SK-N-SH (cell line): ENCODE measurements around the gene CUL3. TPM values are rescaled to one million over a fixed set of nuclear protein-coding genes. Genes with fewer than 3 reads are reported as not detected.

Experiments used
- CTCF ChIA-PET: fragments of 300-600, 350-600 bp; formaldehyde crosslinking; extraction: SDS; loops from one replicate; lab custom pipeline; 2021; lab: Yijun Ruan, JAX
- POLR2A ChIA-PET: fragments of 350-600 bp; sonication (Branson Sonifier 250); formaldehyde crosslinking; extraction: SDS; loops from one replicate; lab custom pipeline; 2020; ENCODE audit warnings: antibody characterized with exemption, inconsistent platforms; lab: Yijun Ruan, JAX
- DNase-seq: peaks from one replicate; pipeline ENCODE4 v3.0.0; 2012
- H2AFZ ChIP-seq: fragments of 200-600 bp; sonication (generic); 2 replicates; pipeline ENCODE4 v1.8.1; 2016; ENCODE audit warnings: antibody characterized with exemption, mild to moderate bottlenecking, low read depth
- H3F3A ChIP-seq: fragments of 200-600 bp; sonication (generic); replicated peaks from 2 replicates; pipeline ENCODE3; 2016; ENCODE audit warnings: antibody characterized with exemption, mild to moderate bottlenecking; ENCODE audit not compliant: insufficient read depth
- H3K27ac ChIP-seq, 2 experiments: fragments of 200-500 bp in 1 of 2; fragments of 200-600 bp in 1 of 2; sonication (Bioruptor generic) in 1 of 2; sonication (generic), shearing (Covaris generic) in 1 of 2; 2 replicates each; pipeline versions ENCODE4 v1.5.1 to v1.6.1; 2014 to 2016; ENCODE audit warnings: low read depth in 2 of 2, inconsistent platforms in 1 of 2, low read length in 1 of 2, mild to moderate bottlenecking in 1 of 2, mixed read lengths in 1 of 2
- H3K27me3 ChIP-seq: fragments of 200-600 bp; sonication (generic), shearing (Covaris generic); 2 replicates; pipeline ENCODE4 v1.6.1; 2016; ENCODE audit warnings: mixed run types; ENCODE audit not compliant: insufficient read depth
- H3K36me3 ChIP-seq, 2 experiments: fragments of 200-500 bp in 1 of 2; fragments of 200-600 bp in 1 of 2; sonication (Bioruptor generic) in 1 of 2; sonication (generic) in 1 of 2; replicated peaks in 1 of 2; 2 replicates each; pipeline versions ENCODE3 to v1.5.1; 2014 to 2016; ENCODE audit warnings: low read length in 1 of 2, mild to moderate bottlenecking in 1 of 2; ENCODE audit not compliant: insufficient read depth in 2 of 2, control insufficient read depth in 1 of 2
- H3K4me1 ChIP-seq, 2 experiments: fragments of 200-500 bp in 1 of 2; fragments of 200-600 bp in 1 of 2; sonication (Bioruptor generic) in 1 of 2; sonication (generic), shearing (Covaris generic) in 1 of 2; 2 replicates each; pipeline versions ENCODE4 v1.5.1 to v1.6.1; 2014 to 2016; ENCODE audit warnings: low read depth in 1 of 2, low read length in 1 of 2, mixed run types in 1 of 2; ENCODE audit not compliant: insufficient read depth in 2 of 2, control insufficient read depth in 1 of 2
- H3K4me2 ChIP-seq: fragments of 200-600 bp; sonication (generic), shearing (Covaris generic); 2 replicates; pipeline ENCODE4 v1.6.1; 2017; ENCODE audit warnings: mixed run types
- H3K4me3 ChIP-seq, 2 experiments: fragments of 200-500 bp in 1 of 2; fragments of 200-600 bp in 1 of 2; sonication (Bioruptor generic) in 1 of 2; sonication (generic), shearing (Covaris generic) in 1 of 2; 2 replicates each; pipeline versions ENCODE4 v1.5.1 to v1.8.1; 2014 to 2016; ENCODE audit warnings: low read depth in 2 of 2, inconsistent platforms in 1 of 2, low read length in 1 of 2, mild to moderate bottlenecking in 1 of 2, mixed read lengths in 1 of 2, moderate library complexity in 1 of 2
- H3K79me2 ChIP-seq: fragments of 200-600 bp; sonication (generic); 2 replicates; pipeline ENCODE4 v1.8.1; 2017; ENCODE audit warnings: mild to moderate bottlenecking; ENCODE audit not compliant: insufficient read depth
- H3K9ac ChIP-seq: fragments of 200-600 bp; sonication (generic); 2 replicates; pipeline ENCODE4 v1.6.1; 2017; ENCODE audit warnings: mixed run types
- H3K9me2 ChIP-seq: fragments of 200-600 bp; sonication (generic); 2 replicates; pipeline ENCODE4 v1.6.1; 2017; ENCODE audit warnings: mixed run types
- H3K9me3 ChIP-seq: fragments of 200-600 bp; sonication (generic); 2 replicates; pipeline ENCODE4 v1.6.1; 2017; ENCODE audit warnings: mixed run types, mild to moderate bottlenecking, moderate library complexity
- H4K20me1 ChIP-seq: fragments of 200-600 bp; sonication (generic); 2 replicates; pipeline ENCODE4 v1.6.1; 2017; ENCODE audit warnings: mild to moderate bottlenecking, mixed run types; ENCODE audit not compliant: insufficient read depth
- CHD2 ChIP-seq: fragments of 150-350 bp; IDR thresholded peaks from 2 replicates; pipeline ENCODE4 v1.6.1; 2018; ENCODE audit warnings: low read length; ENCODE audit not compliant: partially characterized antibody
- EP300 ChIP-seq, 2 experiments: IDR thresholded peaks; 2 replicates each; pipeline versions ENCODE4 v1.4.0 to v1.6.1; 2012; ENCODE audit warnings: borderline replicate concordance in 1 of 2, low read depth in 1 of 2, low read length in 1 of 2
- EZH2phosphoT487 ChIP-seq: fragments of 200-600 bp; sonication (generic); IDR thresholded peaks from 2 replicates; pipeline ENCODE4 v1.6.1; 2017; ENCODE audit warnings: low read depth, mixed run types, mild to moderate bottlenecking, antibody characterized with exemption, moderate library complexity, borderline replicate concordance
- FOSL2 ChIP-seq: IDR thresholded peaks from 2 replicates; pipeline ENCODE4 v1.4.0; 2012; ENCODE audit warnings: low read depth, mild to moderate bottlenecking, moderate library complexity, borderline replicate concordance
- FOXJ3 ChIP-seq: sonication (generic); formaldehyde crosslinking; IDR thresholded peaks from 2 replicates; pipeline ENCODE4 v1.5.1; 2020; ENCODE audit warnings: mild to moderate bottlenecking, missing genetic modification reagents
- MAX ChIP-seq: IDR thresholded peaks from 2 replicates; pipeline ENCODE4 v1.4.0; 2012; ENCODE audit warnings: low read depth
- MEF2A ChIP-seq: IDR thresholded peaks from 2 replicates; pipeline ENCODE4 v1.4.0; 2012; ENCODE audit warnings: low read depth, borderline replicate concordance
- MXI1 ChIP-seq: IDR thresholded peaks from 2 replicates; pipeline ENCODE4 v1.6.1; 2012; ENCODE audit warnings: mild to moderate bottlenecking, low read depth, low read length, improper control_type of control experiment
- NFIC ChIP-seq: IDR thresholded peaks from 2 replicates; pipeline ENCODE4 v1.4.0; 2012; ENCODE audit warnings: borderline replicate concordance
- POLR2AphosphoS5 ChIP-seq: IDR thresholded peaks from 2 replicates; pipeline ENCODE4 v1.6.1; 2012; ENCODE audit warnings: low read depth, low read length
- RCOR1 ChIP-seq: fragments of 150-350 bp; IDR thresholded peaks from 2 replicates; pipeline ENCODE4 v1.6.1; 2017; ENCODE audit warnings: antibody characterized with exemption, low read length
- RFX5 ChIP-seq: IDR thresholded peaks from 2 replicates; pipeline ENCODE4 v1.6.1; 2012; ENCODE audit warnings: mild to moderate bottlenecking, improper control_type of control experiment, low read length
- RXRA ChIP-seq: IDR thresholded peaks from 2 replicates; pipeline ENCODE4 v1.4.0; 2012; ENCODE audit warnings: low read depth, mild to moderate bottlenecking, borderline replicate concordance
- SIN3A ChIP-seq: IDR thresholded peaks from 2 replicates; pipeline ENCODE4 v1.6.1; 2012; ENCODE audit warnings: low read depth, mild to moderate bottlenecking, low read length, moderate library complexity, borderline replicate concordance
- SMC3 ChIP-seq: IDR thresholded peaks from 2 replicates; pipeline ENCODE4 v1.6.1; 2012; ENCODE audit warnings: low read depth, low read length, improper control_type of control experiment
- TAF1 ChIP-seq: IDR thresholded peaks from 2 replicates; pipeline ENCODE4 v1.6.1; 2012; ENCODE audit warnings: low read depth, mild to moderate bottlenecking, low read length, moderate library complexity, borderline replicate concordance
- TCF12 ChIP-seq: IDR thresholded peaks from 2 replicates; pipeline ENCODE4 v1.4.0; 2012
- TEAD4 ChIP-seq: IDR thresholded peaks from 2 replicates; pipeline ENCODE4 v1.4.0; 2012; ENCODE audit warnings: mild to moderate bottlenecking, borderline replicate concordance; ENCODE audit not compliant: insufficient read depth
- YY1 ChIP-seq: IDR thresholded peaks from 2 replicates; pipeline ENCODE4 v1.4.0; 2012; ENCODE audit warnings: low read depth, mild to moderate bottlenecking
- WGBS: methylation state at CpG from one replicate; pipeline ENCODE4 v1.1.6; 2017; ENCODE audit warnings: low lambda C conversion rate; 5-methylcytosine and 5-hydroxymethylcytosine counted together
- polyA plus RNA-seq, 3 experiments: library from polyadenylated mRNA; depleted of rRNA; stranded (reverse); fragments of >200 nt; gene quantifications; 2 replicates each; pipeline ENCODE4 v1.2.3, GENCODE V29; 2012
- TF ChIP-seq, protein P1 (sequence below): IDR thresholded peaks from 2 replicates; pipeline ENCODE4; 2012
- TF ChIP-seq, protein P2 (sequence below): IDR thresholded peaks from 2 replicates; pipeline ENCODE4 v1.6.1; 2012; ENCODE audit warnings: mild to moderate bottlenecking, low read depth, low read length, moderate library complexity
- TF ChIP-seq, protein P3 (sequence below): IDR thresholded peaks from 2 replicates; pipeline ENCODE4 v1.4.0; 2012; ENCODE audit warnings: low read depth, borderline replicate concordance

The CUL3 gene
- polyA plus RNA-seq, 1 of the 3 experiments (the other 2 are of a cell fraction): 17.3 TPM

GRCh38 chr2:224552771-224553170, 32.4 kb downstream of the CUL3 start:
- TF ChIP-seq MAX (no peak), MEF2A (no peak), RCOR1 (no peak), YY1 (no peak), POLR2AphosphoS5 (no peak), FOXJ3 (CRISPR knock-in tag) (no peak), TAF1 (no peak), SMC3 (no peak), NFIC (no peak), CHD2 (no peak), FOSL2 (no peak), RXRA (no peak)
- TF ChIP-seq, protein P1, sequence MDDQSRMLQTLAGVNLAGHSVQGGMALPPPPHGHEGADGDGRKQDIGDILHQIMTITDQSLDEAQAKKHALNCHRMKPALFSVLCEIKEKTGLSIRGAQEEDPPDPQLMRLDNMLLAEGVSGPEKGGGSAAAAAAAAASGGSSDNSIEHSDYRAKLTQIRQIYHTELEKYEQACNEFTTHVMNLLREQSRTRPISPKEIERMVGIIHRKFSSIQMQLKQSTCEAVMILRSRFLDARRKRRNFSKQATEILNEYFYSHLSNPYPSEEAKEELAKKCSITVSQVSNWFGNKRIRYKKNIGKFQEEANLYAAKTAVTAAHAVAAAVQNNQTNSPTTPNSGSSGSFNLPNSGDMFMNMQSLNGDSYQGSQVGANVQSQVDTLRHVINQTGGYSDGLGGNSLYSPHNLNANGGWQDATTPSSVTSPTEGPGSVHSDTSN: no peak
- Histone ChIP-seq H4K20me1 (peaks cover 51% of the 10 kb centered on the region), H3K4me1 (peaks cover 0 to 10% of the 10 kb centered on the region in 2 experiments; a peak in 3 of 4 replicates), H3K27me3 (no peaks in the 10 kb centered on the region), H3K9ac (no peak overlapping the region), H3K9me2 (no peaks in the 10 kb centered on the region), H2AFZ (no peak overlapping the region), H3K36me3 (peaks cover 26 to 37% of the 10 kb centered on the region in 2 experiments), H3K27ac (no peak overlapping the region), H3K4me2 (no peak overlapping the region), H3F3A (peaks cover 14% of the 10 kb centered on the region), H3K9me3 (no peaks in the 10 kb centered on the region), H3K79me2 (peaks cover 99% of the 10 kb centered on the region), H3K4me3 (no peak overlapping the region)
- ChIA-PET CTCF (interaction anchor here (0.6 kb wide), 1 partner anchor 182 kb away, joined by 3 read pairs; no protein-coding TSS in a partner anchor), POLR2A (no interaction called here)
- DNase-seq: no peak
- 97% methylated on average over 2 of the region's 2 CpGs for WGBS

GRCh38 chr2:224551693-224552092, 33.5 kb downstream of the CUL3 start:
- peaks cover 0 to 6% of the 10 kb centered on the region in 2 experiments; a peak in 3 of 4 replicates for H3K4me1 ChIP-seq
- H3K36me3 ChIP-seq: peaks cover 22 to 29% of the 10 kb centered on the region in 2 experiments
- H3K9me2 ChIP-seq: no peaks in the 10 kb centered on the region
- H3K27me3 ChIP-seq: no peaks in the 10 kb centered on the region
- H3K4me2 ChIP-seq: no peak overlapping the region
- 94% methylated on average over 1 of the region's 1 CpG for WGBS
- H3K27ac ChIP-seq: no peak overlapping the region; a peak in 1 of 4 replicates
- peaks cover 56% of the 10 kb centered on the region for H4K20me1 ChIP-seq
- ChIA-PET POLR2A (no interaction called here), CTCF (no interaction called here)
- H2AFZ ChIP-seq: no peak overlapping the region
- no peak for DNase-seq
- H3K79me2 ChIP-seq: peaks cover 99% of the 10 kb centered on the region
- no peak overlapping the region for H3K4me3 ChIP-seq
- H3K9me3 ChIP-seq: no peaks in the 10 kb centered on the region
- no peak overlapping the region for H3K9ac ChIP-seq
- peaks cover 15% of the 10 kb centered on the region for H3F3A ChIP-seq
- TF ChIP-seq EZH2phosphoT487 (no peak), TEAD4 (no peak), NFIC (no peak), MXI1 (no peak), CHD2 (no peak), SIN3A (no peak), TCF12 (no peak), TAF1 (no peak), RFX5 (no peak), POLR2AphosphoS5 (no peak), SMC3 (no peak), RCOR1 (no peak), EP300 (IDR thresholded peaks at IDR 0.05; ENCODE audit: borderline replicate concordance in 1 of 2, low read depth in 1 of 2, low read length in 1 of 2) (no peak)
- TF ChIP-seq, protein P2, sequence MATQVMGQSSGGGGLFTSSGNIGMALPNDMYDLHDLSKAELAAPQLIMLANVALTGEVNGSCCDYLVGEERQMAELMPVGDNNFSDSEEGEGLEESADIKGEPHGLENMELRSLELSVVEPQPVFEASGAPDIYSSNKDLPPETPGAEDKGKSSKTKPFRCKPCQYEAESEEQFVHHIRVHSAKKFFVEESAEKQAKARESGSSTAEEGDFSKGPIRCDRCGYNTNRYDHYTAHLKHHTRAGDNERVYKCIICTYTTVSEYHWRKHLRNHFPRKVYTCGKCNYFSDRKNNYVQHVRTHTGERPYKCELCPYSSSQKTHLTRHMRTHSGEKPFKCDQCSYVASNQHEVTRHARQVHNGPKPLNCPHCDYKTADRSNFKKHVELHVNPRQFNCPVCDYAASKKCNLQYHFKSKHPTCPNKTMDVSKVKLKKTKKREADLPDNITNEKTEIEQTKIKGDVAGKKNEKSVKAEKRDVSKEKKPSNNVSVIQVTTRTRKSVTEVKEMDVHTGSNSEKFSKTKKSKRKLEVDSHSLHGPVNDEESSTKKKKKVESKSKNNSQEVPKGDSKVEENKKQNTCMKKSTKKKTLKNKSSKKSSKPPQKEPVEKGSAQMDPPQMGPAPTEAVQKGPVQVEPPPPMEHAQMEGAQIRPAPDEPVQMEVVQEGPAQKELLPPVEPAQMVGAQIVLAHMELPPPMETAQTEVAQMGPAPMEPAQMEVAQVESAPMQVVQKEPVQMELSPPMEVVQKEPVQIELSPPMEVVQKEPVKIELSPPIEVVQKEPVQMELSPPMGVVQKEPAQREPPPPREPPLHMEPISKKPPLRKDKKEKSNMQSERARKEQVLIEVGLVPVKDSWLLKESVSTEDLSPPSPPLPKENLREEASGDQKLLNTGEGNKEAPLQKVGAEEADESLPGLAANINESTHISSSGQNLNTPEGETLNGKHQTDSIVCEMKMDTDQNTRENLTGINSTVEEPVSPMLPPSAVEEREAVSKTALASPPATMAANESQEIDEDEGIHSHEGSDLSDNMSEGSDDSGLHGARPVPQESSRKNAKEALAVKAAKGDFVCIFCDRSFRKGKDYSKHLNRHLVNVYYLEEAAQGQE: no peak
- TF ChIP-seq, protein P3, sequence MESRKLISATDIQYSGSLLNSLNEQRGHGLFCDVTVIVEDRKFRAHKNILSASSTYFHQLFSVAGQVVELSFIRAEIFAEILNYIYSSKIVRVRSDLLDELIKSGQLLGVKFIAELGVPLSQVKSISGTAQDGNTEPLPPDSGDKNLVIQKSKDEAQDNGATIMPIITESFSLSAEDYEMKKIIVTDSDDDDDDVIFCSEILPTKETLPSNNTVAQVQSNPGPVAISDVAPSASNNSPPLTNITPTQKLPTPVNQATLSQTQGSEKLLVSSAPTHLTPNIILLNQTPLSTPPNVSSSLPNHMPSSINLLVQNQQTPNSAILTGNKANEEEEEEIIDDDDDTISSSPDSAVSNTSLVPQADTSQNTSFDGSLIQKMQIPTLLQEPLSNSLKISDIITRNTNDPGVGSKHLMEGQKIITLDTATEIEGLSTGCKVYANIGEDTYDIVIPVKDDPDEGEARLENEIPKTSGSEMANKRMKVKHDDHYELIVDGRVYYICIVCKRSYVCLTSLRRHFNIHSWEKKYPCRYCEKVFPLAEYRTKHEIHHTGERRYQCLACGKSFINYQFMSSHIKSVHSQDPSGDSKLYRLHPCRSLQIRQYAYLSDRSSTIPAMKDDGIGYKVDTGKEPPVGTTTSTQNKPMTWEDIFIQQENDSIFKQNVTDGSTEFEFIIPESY: no peak
